GM19455 (cell line): ENCODE data around the gene ARHGEF2.

ENCODE experiments used
- ATAC-seq: cut with Tn5 transposase; IDR thresholded peaks from one replicate; pipeline ENCODE4 v1.9.1; 2021; ENCODE audit not compliant: unreplicated experiment

Gene ARHGEF2

DNA sequence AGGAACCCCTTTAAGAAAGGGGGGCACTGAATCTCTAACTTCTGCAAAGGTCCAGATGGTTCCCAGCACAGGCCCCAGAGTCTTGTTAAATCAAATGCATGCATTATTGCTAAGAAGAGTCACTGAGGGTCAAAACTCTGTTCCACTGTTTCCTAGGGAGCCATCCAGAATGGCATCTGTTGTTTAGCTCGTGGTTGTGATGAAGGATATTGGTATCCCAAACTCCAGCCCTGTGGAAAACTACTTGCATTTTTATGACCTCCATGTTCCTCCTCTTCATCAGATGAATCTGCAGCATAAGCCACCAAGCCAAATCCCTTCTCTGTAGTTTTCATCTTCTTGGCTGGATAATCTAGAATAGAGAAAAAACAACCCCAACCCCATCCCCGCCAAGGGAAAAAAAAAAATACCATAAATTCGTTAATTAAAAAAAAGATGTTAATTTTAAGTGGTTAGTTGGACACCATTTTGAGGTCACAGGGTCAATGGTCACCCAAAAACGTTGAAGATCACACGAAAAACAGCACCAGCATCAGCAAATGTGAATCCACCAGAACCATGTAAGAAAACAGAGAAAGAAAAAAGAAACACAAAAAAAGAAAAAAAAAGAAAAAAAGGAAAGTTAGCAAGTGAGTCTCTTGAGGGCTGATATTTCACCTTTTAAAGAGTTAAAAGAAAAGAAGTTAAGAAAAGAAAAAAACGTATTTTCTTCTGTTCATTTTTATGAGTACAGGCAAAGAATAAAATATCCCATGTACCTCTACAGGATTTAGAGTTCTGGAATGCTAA is 64.2 kb downstream of the ARHGEF2 start:
- ATAC-seq = no peak

DNA sequence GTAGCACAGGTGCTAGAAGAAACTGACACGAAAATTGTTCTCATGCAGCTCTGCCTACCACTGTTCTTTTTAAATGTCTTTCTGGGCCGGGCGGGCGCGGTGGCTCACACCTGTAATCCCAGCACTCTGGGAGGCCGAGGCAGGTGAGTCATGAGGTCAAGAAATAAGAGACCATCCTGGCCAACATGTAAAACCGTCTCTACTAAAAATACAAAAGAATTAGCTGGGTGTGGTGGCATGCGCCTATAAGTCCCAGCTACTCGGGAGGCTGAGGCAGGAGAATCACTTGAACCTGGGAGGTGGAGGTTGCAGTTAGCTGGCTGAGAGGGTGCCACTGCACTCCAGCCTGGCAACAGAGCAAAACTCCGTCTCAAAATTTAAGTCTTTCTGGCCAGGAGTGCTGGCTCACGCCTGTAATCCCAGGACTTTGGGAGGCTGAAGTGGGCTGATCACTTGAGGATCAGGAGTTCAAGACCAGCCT is 66.3 kb downstream of the ARHGEF2 start:
- no peak for ATAC-seq

DNA sequence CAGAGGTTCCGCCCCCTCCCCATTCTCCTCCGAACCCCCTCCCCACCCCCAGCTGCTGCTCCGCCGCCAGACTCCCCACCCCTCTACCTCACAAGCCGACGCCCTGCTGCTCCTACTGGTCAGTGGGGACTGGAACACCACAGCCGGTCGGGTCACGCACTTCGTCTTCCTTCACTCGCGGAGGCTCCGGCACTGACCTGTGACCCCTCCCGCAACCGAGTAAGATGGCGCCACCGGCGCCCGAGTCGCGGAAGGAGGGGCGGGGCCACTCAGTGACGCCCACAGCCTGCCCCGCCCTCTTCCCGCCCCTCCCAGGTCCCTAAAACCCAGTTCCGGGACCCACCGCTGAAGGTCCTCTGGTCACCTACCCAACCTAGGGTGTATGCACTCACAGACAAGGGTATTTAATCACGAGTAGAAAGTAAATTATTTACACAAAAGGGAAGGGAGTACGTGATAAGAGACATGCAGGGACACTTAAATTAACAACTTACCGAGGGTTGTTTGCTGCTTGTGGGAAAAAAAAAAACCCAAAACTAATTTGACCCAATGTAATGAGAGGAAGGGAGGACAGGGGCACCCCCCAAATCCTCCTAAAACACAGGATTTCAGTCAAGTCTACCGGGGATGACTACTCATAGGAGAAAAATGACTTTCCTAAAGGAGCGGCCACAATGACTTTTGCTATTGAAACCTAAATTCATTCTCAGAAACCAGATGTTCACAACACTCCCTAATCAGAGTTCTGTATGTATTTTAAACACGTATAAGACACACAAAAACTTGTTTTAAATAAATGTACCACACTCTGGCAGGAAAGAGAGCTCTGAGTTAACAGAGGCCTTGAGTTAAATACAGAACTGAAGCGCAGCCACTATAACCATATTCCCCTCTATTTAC is 66.9 kb downstream of the ARHGEF2 start, which contains the start of gene RIT1:
RIT1 (minus strand) TSS at position 194 of the 900 bp plus-strand sequence. CDS start 588 bp downstream, outside the sequence.
- ATAC-seq = peak; percentile 81

DNA sequence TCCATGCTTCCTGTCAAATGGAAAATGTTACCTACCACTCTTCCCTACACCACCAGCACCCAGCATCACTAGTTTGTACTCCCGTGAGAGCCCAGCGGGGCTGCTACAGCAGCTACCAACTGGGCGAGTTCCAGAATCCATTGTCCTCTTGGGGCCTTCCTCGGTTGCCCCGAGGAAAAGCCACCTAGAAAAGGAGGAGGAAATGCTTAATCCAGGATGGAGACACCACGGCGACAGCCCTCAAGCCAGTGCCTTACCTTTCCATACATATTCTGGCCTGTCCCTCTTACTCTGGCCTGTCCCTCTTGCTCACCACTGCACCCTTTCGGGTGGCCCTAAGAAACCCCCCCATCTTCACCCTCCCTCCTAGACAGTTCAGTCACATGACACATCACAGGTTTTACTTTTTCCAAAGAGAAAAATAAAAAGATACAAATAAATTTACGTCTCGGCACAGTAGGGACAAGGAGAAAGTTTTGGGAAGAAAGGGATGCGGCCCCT is 67.7 kb downstream of the ARHGEF2 start:
- ATAC-seq = peak; percentile 16

DNA sequence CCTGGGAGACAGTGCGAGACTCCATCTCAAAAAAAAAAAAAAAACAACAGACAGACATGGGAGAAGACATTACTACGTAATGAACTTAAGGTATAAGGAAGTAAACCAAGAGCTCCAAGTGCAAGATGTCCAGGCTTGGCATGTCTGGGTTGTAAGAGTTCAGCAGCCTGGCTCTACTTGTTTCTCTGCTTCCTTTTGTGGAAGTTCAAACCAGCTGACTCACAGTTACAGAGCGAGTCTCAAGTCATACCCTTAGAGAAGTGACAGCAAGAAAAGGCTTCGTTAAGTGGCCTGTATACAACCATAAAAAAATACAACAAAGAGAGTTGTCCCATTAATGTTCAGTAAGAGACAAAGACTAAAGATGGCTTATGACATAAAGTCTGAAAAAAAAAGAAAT is 68.5 kb downstream of the ARHGEF2 start:
- no peak for ATAC-seq

DNA sequence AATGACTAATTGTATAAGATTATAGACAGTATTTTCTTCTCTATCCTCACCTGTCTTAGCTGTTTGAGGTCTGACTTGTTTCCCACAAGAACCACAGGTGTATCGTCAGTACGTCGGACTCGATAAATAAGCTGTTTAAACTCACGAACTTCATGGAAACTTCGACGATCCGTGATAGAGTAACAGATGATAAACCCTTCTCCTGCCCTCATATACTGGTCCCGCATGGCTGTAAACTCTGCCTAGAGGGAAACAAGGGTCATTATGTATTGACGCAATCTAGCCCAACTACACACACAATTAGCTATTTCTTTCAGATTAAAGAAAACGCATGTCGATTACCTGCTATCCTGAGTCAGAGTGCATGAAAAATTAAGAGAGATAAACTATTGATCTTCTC is 74.1 kb downstream of the ARHGEF2 start:
- ATAC-seq = no peak

DNA sequence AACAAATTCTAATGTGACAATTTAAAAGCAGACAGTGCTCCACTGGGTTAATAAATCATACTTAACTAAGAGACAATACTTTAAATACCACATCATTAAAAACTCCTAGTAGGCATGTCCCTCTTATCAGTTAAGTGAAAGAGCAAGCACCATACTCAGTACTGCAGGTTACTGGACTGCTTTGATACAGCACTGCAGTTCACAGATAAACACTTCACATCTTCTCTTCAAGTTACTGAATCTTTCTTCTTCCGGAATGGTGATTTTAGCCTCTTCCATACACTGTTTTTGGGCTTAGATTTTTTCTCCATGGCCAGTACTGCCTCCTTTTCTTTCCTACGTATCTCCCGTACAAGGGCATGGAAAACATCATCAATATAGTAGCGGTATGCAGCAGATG is 78.2 kb downstream of the ARHGEF2 start:
- no peak for ATAC-seq

DNA sequence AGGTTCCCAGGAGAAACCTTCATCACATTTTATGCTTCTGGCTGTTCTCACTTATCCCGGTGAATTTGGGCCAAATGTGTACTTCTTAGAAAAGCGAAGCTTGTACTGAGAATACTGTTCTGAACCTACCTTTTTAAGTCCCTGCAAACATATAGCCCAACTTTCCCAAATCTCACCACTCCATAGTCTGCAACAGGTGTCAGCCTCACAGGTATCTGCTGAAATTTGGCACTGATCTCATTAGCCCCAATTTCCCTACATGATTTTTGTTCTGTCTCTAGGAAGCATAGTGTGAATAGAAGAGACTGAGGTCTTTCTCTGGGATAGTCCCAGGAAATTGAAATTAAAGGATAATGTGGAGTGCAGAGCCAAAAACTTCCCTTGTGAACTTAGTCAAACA is 78.7 kb downstream of the ARHGEF2 start:
- no peak for ATAC-seq

DNA sequence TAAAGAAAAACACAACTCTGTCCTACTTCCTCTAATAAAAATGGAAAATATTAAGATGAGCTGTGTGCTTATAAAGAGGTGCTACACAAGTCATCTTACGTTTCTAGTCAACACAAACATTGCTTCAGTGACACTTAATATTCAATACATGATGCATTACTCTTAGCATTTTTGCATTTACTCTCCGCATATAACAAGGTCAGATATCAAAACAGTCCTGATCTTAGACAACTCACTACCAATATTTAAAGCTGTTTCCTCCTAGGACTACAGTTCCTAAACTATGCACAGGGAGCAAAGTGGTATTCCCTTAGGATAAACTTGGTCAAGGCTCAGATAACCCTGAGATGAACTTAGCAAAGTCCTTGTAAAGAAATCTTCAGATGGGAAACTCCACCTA is 79.5 kb downstream of the ARHGEF2 start:
- ATAC-seq = no peak

DNA sequence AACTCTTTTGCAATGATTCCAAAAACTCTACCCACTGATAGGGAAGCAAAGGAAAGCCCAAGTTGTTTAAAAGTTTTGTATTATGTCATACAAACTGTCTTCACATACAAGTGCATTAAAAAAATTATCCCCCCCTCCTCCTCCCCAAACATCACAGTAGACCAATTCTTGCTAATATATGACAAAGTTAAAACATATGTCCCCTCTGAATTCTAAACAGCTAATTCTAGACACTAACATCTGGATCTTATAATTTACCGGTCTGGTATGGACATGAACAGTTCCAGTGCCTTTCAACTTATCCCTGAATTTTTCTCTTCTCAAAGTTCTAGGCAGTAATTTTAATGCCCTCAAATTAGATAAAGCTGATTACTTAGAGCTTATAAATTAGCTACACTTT is 80.6 kb downstream of the ARHGEF2 start:
- ATAC-seq = no peak
